Measurements from ENCODE around the gene OR51G2. TPM values are rescaled to one million over a fixed set of nuclear protein-coding genes. Genes with fewer than 3 reads are reported as not detected.

The OR51G2 gene
- total RNA-seq, 4 donors from 2014 or later, result not detected

DNA sequence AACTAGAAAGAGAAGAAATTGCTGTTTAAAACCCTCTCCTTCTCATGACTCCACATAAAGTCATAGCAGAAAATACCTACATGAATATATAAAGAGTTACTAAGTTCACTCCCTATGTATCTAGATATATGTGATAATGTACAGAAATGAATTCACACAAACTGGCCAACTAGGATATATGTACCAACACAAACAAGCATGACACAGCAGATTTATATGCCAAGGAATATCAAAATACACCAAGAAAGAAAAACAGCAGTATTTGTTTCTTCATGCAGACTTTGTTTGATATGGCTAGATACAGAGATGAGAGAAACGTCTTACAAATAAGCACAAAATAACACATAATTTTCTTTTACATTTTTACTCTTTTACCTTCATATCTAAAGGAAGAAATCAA, 3.2 kb upstream of the OR51G2 start:
- Histone ChIP-seq H3K4me1 (no peaks in the 10 kb centered on the region), H3K27ac (no peak overlapping the region), H3K36me3 (no peaks in the 10 kb centered on the region), H3K9me3 (no peaks in the 10 kb centered on the region), H3K4me3 (replicated peaks in 1 of 3) (no peak overlapping the region), H3K27me3 (no peaks in the 10 kb centered on the region)
- TF ChIP-seq POLR2A (IDR thresholded peaks at IDR 0.05) (no peak), CTCF (IDR thresholded peaks at IDR 0.05) (no peak)
- intact Hi-C loops (cut with DNase I), result no loop called here
- WGBS, 2 donors, result 79 to 81% methylated on average over 1 of the region's 1 CpG
- DNase-seq, result no peak

- Histone ChIP-seq H3K4me1 (no peaks in the 10 kb centered on the region), H3K27ac (no peak overlapping the region), H3K4me3 (replicated peaks in 1 of 3) (no peak overlapping the region), H3K9me3 (no peaks in the 10 kb centered on the region), H3K36me3 (no peaks in the 10 kb centered on the region), H3K27me3 (no peaks in the 10 kb centered on the region)
- WGBS, 2 donors, result 87 to 91% methylated on average over 1 of the region's 1 CpG
- TF ChIP-seq POLR2A (IDR thresholded peaks at IDR 0.05) (no peak), CTCF (IDR thresholded peaks at IDR 0.05) (no peak)
- intact Hi-C loops (cut with DNase I), result no loop called here
- DNase-seq, result no peak
These were observed 2.6 kb upstream of the OR51G2 start for GRCh38 chr11:4921796-4922195.

DNA sequence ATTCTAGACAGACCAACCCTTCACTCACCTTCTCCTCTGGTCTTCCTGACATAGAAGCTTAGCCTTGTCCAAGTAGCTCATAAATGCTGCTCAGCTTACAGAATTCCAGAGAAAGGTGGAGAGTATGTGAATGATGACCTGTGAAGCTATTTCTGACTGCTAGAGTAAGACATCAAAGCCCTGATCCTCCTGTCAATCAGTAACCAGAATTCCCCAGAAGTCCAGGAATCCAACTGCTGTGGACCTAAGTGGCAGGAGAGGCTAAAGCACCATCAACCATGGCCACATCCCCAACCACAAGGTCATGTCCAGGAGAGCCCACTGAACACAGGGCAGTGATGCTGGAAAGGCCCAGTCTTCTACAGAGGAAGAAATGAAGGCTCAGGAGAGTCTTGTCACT, 2.6 kb downstream of the OR51G2 start:
- intact Hi-C loops (cut with DNase I), result no loop called here
- no peak for TF ChIP-seq CTCF (IDR thresholded peaks at IDR 0.05)
- no peak for TF ChIP-seq POLR2A (IDR thresholded peaks at IDR 0.05)
- Histone ChIP-seq H3K27me3 (no peaks in the 10 kb centered on the region), H3K27ac (no peak overlapping the region), H3K9me3 (no peaks in the 10 kb centered on the region), H3K4me1 (no peaks in the 10 kb centered on the region), H3K4me3 (replicated peaks in 1 of 3) (no peak overlapping the region), H3K36me3 (no peaks in the 10 kb centered on the region)
- DNase-seq, result no peak

- no peak within 1 kb of the TSS for H3K4me3 ChIP-seq (replicated peaks in 1 of 3)
- TF ChIP-seq CTCF (IDR thresholded peaks at IDR 0.05) (no peak), POLR2A (IDR thresholded peaks at IDR 0.05) (no peak)
- H3K9me3 ChIP-seq, result no peaks in the 10 kb centered on the region
- H3K27ac ChIP-seq, result no peak within 1 kb of the TSS
- H3K4me1 ChIP-seq, result no peaks in the 10 kb centered on the region
- no peaks in the 10 kb centered on the region for H3K36me3 ChIP-seq
- no peak for DNase-seq
- no peaks in the 10 kb centered on the region for H3K27me3 ChIP-seq
- intact Hi-C loops (cut with DNase I), result no loop called here
These were observed 15.7 kb downstream of the OR51G2 start, which contains the start of gene OR51A7 for GRCh38 chr11:4903484-4903883. OR51A7 (plus strand) TSS chr11:4903783; CDS start chr11:4907370, 3,587 bp downstream.

- intact Hi-C loops (cut with DNase I), result no loop called here
- no peaks in the 10 kb centered on the region for H3K36me3 ChIP-seq
- WGBS, 2 donors, result 89 to 93% methylated on average over 1 of the region's 1 CpG
- DNase-seq, result no peak
- no peak overlapping the region for H3K4me3 ChIP-seq (replicated peaks in 1 of 3)
- H3K27ac ChIP-seq, result no peak overlapping the region
- TF ChIP-seq CTCF (IDR thresholded peaks at IDR 0.05) (no peak), POLR2A (IDR thresholded peaks at IDR 0.05) (no peak)
- no peaks in the 10 kb centered on the region for H3K4me1 ChIP-seq
- H3K9me3 ChIP-seq, result no peaks in the 10 kb centered on the region
- H3K27me3 ChIP-seq, result no peaks in the 10 kb centered on the region
These were observed 27.0 kb downstream of the OR51G2 start for GRCh38 chr11:4891996-4892640.

Measured in thyroid gland (tissue), 4 donors.